Right lobe of liver (tissue), 4 donors: ENCODE measurements around the gene DCANP1.

Source experiments
- POLR2A ChIP-seq: fragments of 450-650 bp; IDR thresholded peaks from one replicate; pipeline ENCODE4 v1.6.1; 2017; ENCODE audit warnings: antibody characterized with exemption, mild to moderate bottlenecking
- TF ChIP-seq, protein P1 (sequence below), 4 donors: fragments of 200-600 bp in 3 of 4; fragments of 450-650 bp in 1 of 4; IDR thresholded peaks; one replicate each; pipeline versions ENCODE4 v1.5.1 to v1.8.0; 2016 to 2022; ENCODE audit warnings: antibody characterized with exemption in 4 of 4, mild to moderate bottlenecking in 2 of 4
- donor health status: DM: no; HTN: no; CAD: no.
- donor health status: DM: no; HTN: no; CAD: no.
- donor health status: DM: no; HTN: yes; CAD: no.

DNA sequence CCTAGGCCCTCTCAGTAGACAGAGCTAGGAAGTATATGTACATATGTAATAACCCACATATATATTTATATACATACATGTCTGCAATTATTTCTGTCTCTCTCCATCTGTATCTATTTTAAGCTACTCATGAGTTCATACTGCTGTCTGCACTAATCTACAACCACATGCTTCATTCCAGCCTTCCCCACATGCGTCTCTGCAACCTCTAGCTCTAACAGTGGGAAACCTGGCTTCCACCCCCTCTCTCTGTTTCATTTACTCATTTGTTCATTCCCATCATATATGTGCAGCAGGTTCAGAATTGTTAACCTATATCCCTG, 23.3 kb downstream of the DCANP1 start:
- TF ChIP-seq, protein P1, sequence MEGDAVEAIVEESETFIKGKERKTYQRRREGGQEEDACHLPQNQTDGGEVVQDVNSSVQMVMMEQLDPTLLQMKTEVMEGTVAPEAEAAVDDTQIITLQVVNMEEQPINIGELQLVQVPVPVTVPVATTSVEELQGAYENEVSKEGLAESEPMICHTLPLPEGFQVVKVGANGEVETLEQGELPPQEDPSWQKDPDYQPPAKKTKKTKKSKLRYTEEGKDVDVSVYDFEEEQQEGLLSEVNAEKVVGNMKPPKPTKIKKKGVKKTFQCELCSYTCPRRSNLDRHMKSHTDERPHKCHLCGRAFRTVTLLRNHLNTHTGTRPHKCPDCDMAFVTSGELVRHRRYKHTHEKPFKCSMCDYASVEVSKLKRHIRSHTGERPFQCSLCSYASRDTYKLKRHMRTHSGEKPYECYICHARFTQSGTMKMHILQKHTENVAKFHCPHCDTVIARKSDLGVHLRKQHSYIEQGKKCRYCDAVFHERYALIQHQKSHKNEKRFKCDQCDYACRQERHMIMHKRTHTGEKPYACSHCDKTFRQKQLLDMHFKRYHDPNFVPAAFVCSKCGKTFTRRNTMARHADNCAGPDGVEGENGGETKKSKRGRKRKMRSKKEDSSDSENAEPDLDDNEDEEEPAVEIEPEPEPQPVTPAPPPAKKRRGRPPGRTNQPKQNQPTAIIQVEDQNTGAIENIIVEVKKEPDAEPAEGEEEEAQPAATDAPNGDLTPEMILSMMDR (IDR thresholded peaks at IDR 0.05): no peak
- TF ChIP-seq POLR2A: no peak
